Fibroblast of the aortic adventitia (primary cell): ENCODE results near the gene MYH9. TPM values are rescaled to one million over a fixed set of nuclear protein-coding genes. Genes with fewer than 3 reads are reported as not detected.

Source experiments
- DNase-seq: peaks from one replicate; pipeline ENCODE4 v3.0.0-alpha.2; 2010; ENCODE audit warnings: low read depth
- H3K4me3 ChIP-seq: 2 replicates; pipeline ENCODE4 v1.5.1; 2011; ENCODE audit warnings: low read depth, mild to moderate bottlenecking, control low read depth, low read length, moderate library complexity
- total RNA-seq: library from RNA; depleted of rRNA; stranded (reverse); fragments of >200 nt; gene quantifications from 2 replicates; pipeline ENCODE4 v1.2.3, GENCODE V29; 2012; ENCODE audit warnings: low replicate concordance
- TF ChIP-seq, protein P1 (sequence below): IDR thresholded peaks from 2 replicates; pipeline ENCODE4 v1.5.1; 2011; ENCODE audit warnings: mild to moderate bottlenecking, low read length, control low read depth, inconsistent platforms; ENCODE audit not compliant: insufficient read depth

Gene MYH9
- total RNA-seq, 1 donor = 339 TPM

DNA sequence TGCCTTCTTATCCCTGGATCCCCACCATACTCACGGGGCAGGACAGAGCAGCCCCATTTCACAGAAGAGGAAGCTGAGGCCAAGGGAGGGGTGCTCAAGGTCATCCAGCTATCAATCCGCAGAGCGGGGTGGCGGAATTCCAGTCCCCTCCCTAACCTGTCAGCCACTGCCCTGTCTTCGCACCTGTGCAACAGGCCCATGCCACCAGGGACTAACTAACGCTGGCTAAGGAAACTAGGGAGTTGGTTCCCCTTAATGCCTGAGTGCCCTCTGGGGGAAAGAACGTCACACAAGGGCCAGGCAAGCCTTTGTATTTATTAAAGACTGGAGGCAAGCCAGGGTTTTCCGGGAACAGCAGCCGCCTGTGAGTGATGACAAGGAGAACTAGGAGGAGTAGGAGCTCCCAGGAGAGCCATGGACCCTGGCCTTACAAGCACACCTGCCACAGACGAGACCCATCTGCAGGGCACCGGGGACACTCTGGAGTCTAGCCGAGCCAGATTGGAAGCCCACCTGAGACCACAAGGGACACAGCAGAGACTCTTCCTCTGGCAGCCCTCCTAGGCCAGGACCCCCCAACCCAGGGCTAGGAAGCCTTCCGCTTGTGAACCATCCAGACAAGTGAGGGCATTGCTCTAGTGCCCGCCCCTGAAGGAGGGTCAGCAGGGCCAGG lies 64.4 kb downstream of the MYH9 start:
- no peak overlapping the region for H3K4me3 ChIP-seq
- DNase-seq = peak; percentile 91
- TF ChIP-seq, protein P1, sequence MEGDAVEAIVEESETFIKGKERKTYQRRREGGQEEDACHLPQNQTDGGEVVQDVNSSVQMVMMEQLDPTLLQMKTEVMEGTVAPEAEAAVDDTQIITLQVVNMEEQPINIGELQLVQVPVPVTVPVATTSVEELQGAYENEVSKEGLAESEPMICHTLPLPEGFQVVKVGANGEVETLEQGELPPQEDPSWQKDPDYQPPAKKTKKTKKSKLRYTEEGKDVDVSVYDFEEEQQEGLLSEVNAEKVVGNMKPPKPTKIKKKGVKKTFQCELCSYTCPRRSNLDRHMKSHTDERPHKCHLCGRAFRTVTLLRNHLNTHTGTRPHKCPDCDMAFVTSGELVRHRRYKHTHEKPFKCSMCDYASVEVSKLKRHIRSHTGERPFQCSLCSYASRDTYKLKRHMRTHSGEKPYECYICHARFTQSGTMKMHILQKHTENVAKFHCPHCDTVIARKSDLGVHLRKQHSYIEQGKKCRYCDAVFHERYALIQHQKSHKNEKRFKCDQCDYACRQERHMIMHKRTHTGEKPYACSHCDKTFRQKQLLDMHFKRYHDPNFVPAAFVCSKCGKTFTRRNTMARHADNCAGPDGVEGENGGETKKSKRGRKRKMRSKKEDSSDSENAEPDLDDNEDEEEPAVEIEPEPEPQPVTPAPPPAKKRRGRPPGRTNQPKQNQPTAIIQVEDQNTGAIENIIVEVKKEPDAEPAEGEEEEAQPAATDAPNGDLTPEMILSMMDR = no peak

DNA sequence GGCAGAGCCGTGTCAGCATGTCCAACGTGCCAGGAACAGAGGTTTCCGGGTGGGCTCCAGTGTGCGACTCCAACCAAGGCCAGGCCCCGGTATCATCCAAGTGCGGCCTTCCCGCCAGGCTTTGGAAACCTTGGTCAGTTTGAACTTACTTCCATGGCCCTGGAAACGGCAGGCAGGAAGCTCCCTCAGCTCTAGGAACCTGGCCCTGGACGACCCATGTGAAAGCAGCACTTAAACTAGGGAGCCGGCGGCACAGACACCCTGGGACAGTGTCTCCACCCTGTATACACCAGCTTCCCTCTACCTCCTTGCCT lies 65.2 kb downstream of the MYH9 start:
- H3K4me3 ChIP-seq = no peak overlapping the region
- no peak for DNase-seq
- TF ChIP-seq, protein P1 = no peak

DNA sequence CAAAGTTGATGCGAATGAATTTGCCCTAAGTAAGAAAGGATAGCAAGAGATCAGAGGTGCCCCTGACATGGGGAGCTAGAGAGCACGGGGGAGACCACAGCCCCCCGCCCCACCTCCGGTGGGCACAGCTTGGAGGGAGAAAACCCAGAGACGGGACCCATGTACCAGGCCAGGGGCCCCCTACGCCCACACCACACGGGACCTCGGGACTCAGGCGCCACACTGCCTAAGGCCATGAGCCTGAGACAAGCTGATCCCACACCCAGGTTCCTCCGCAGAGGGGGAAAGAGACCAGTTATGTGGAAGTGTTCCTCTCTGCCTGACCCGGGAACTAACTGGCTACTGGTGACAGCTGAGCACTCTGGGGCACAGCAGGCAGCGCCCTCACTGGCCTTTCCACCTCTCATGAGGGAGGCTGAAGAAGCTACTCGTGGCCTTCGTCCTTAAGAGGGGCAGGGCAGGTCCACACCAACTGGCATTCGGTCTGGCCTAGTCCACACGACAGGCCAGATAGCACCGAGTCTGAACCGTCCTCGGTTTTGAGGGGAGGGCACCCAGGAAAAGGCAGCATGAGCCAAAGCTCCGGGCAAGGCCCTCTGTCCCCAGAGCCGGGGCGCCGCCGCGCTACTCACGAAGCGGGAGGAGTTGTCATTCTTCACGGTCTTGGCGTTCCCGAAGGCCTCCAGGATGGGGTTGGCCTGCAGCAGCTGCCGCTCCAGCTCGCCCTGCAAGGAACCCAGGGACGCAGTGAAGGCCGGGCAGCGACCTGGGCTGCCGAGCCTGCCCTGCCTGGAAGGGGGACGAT lies 65.8 kb downstream of the MYH9 start:
- no peak for DNase-seq
- TF ChIP-seq, protein P1 = no peak
- H3K4me3 ChIP-seq = no peak overlapping the region

DNA sequence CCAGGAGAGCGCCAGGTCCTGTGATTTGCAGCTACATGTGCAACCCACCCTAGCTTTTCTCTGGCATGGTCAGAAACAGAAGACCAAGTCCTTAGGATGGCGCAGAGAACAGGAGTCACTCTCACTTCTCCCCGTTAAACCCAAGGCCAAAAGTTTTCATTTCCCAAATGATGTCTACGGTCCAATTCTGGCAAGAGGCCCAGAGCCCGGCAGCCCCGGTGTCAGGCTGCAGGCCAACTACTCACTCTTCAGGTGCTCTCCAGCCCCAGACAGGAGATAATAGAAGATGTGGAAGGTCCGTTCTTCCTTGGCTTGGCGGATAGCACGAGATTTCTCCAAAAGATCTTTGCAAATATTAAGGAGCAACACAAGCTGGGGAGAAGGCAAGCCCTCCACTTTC lies 67.2 kb downstream of the MYH9 start:
- TF ChIP-seq, protein P1 = no peak
- DNase-seq = no peak
- H3K4me3 ChIP-seq = no peak overlapping the region

DNA sequence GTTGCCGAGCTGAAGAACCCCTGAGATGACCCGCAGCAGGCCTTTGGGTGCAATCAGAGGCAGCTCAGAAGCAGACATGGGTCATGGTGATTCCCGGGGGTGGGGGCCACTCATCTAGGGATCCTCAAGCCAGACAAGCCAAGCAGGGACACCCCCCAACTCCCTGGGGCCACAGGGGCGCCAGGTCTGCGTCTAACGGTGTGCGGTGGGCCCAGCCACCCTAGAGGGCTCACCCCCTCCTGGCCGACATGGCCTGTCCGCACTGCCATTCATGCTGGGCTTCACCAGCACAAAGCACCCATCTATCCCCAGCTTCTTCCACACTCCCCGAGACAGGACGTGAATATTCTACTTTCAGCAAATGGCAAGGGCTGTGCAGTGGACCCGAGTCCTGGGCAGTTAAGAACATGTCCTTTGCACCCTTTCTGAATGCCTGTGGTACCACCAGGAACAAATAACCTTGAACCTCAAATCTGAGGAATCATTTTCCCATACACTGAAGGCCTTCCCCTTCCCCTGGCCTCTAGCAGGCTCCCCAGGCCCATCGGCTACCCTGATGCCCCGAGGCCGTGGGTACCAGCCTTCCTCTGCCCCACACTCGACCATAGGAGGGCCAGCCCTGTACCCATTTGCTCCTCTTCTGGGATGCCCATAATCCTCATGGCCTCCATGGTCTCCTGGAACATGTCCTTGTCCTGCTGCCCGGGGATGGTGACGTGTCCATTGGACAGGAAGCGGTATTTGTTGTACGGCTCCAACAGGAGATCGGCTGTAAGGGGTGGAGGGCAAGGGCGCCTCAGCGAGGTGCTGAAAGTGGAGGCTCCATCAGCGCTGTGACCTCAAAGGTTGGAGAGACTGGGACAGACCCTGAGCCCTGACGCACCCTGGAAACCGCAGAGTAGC lies 67.9 kb downstream of the MYH9 start:
- TF ChIP-seq, protein P1 = no peak
- no peak overlapping the region for H3K4me3 ChIP-seq
- DNase-seq = no peak

DNA sequence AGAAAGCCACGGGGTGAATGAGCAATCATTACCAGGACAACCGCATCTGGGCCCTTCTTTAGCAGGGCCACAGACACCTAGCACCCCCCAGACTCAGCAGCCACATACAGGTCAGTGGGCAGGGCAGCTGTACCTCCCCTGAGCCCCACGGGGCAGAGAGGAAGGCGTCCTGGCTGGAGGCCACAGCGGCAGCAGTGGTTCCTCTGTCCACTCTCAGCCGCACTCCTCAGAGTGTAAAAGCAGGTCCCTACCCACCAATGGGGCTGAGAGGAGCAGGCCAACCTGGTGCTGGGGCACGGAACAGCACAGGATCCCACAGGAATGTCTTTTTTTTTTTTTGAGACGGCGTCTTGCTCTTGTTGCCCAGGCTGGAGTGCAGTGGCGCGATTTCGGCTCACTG lies 69.3 kb downstream of the MYH9 start:
- no peak for DNase-seq
- TF ChIP-seq, protein P1 = no peak
- H3K4me3 ChIP-seq = no peak overlapping the region
